NB4 (cell line): ENCODE data around the gene CASP4.

Experiments
- DNase-seq: peaks from one replicate; pipeline ENCODE4 v3.0.0; 2010; ENCODE audit warnings: low read depth
- H3K4me3 ChIP-seq: one replicate; pipeline ENCODE4 v1.5.1; 2011; ENCODE audit warnings: mild to moderate bottlenecking, low read depth, low read length, moderate library complexity
- MYC ChIP-seq: IDR thresholded peaks from 2 replicates; pipeline ENCODE4 v1.6.1; 2011; ENCODE audit warnings: low read depth, low read length
- POLR2A ChIP-seq: IDR thresholded peaks from 2 replicates; pipeline ENCODE4 v1.6.1; 2011; ENCODE audit warnings: mild to moderate bottlenecking; ENCODE audit not compliant: insufficient read length; ENCODE audit errors: extremely low read depth
- TF ChIP-seq, protein P1 (sequence below): IDR thresholded peaks from one replicate; pipeline ENCODE4 v1.5.1; 2012; ENCODE audit warnings: low read depth, low read length
- TF ChIP-seq, protein P2 (sequence below): IDR thresholded peaks from 2 replicates; pipeline ENCODE4 v1.6.1; 2011; ENCODE audit warnings: low read depth, low read length

CASP4 gene

DNA sequence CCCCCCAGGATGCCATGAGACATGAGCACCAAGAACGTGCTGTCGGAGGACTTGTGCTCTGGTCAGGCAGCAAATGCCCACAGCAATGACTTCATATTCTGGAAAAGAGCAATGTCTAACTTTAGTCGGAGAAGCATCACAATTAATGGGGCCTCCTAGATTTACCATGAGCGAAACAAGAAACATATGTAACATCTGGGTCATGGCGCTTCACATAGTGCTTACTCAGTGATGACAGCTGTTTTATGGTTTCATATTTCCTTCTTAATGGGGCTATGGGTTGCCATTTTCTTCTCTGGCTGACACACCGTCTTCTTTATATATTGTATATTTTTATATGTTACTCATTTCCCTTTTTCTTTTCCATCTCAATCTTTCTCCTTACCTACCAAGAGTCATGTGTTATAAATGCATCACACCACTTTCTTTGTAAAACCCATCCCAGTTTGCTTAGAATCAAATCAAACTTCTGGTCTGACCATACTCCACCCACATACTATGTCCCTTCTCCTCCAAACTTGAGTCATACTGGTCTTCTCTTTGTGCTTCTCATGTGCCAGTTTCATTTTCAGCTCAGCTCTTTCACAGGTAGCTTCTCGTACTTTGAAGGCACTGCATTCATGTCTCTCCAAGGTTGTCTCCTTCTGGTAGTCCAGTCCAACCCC, 60.7 kb downstream of the CASP4 start:
- TF ChIP-seq POLR2A (no peak), MYC (no peak)
- TF ChIP-seq, protein P1, sequence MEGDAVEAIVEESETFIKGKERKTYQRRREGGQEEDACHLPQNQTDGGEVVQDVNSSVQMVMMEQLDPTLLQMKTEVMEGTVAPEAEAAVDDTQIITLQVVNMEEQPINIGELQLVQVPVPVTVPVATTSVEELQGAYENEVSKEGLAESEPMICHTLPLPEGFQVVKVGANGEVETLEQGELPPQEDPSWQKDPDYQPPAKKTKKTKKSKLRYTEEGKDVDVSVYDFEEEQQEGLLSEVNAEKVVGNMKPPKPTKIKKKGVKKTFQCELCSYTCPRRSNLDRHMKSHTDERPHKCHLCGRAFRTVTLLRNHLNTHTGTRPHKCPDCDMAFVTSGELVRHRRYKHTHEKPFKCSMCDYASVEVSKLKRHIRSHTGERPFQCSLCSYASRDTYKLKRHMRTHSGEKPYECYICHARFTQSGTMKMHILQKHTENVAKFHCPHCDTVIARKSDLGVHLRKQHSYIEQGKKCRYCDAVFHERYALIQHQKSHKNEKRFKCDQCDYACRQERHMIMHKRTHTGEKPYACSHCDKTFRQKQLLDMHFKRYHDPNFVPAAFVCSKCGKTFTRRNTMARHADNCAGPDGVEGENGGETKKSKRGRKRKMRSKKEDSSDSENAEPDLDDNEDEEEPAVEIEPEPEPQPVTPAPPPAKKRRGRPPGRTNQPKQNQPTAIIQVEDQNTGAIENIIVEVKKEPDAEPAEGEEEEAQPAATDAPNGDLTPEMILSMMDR = no peak
- TF ChIP-seq, protein P2, sequence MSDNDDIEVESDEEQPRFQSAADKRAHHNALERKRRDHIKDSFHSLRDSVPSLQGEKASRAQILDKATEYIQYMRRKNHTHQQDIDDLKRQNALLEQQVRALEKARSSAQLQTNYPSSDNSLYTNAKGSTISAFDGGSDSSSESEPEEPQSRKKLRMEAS = no peak
- no peak for DNase-seq
- no peak overlapping the region for H3K4me3 ChIP-seq

DNA sequence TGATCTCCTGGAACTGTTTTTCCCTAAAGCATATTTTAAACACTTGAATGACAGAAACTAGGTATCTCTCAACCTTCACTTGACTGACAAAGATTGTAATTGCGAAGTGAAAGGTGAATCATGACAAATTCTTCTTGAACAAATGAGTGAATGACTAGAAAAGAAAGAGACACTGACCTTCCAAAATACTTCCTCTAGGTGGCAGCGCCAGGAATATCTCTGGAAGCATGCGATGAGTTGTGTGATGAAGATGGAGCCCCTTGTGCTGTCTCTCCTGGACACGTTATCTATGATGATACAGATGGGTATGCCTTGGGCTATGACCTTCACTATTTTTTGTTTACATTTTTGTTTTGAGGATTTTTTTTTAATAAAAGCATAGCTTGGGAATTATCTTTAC, 63.1 kb downstream of the CASP4 start:
- no peak for DNase-seq
- TF ChIP-seq, protein P2 = no peak
- TF ChIP-seq POLR2A = no peak
- no peak for TF ChIP-seq MYC
- TF ChIP-seq, protein P1 = no peak

DNA sequence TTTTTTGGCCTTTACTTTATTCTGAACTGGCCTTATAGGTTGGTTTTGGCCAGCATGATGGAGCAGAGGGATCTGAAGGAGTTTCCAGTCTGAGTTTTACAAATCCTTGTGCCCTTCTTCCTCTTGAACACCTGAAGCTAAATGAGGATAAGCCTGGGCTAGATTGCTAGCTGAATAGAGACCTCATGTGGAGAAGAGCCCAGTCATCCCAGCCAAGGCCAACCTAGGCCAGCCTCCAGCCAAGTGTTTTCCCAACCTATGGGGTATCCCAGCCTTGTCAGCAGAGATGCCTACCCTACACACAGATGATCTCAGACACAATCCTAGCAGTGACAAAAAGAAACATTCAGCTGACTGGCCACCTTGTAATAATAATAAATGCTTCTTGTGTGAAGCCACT, 69.1 kb downstream of the CASP4 start:
- no peak overlapping the region for H3K4me3 ChIP-seq
- TF ChIP-seq, protein P1 = no peak
- TF ChIP-seq MYC = no peak

More for the DNA sequence above, 63.1 kb downstream of the CASP4 start:
- H3K4me3 ChIP-seq = no peak overlapping the region

DNA sequence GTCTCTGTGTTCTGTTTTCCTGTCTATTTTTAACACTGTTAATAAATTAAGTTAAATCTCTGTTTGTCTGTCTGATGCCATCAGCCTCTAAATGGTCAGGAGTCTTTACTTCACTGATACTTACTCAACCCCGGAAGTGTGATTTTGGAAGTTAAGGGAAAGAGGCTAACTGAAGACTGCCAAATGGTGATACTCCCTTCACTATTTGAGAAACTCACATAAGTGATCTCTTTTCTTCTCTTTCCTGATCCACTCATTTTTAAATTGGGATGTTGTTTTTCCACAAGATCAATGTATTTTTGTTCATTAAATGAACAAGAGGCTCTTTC, 69.7 kb downstream of the CASP4 start:
- DNase-seq = no peak
- TF ChIP-seq, protein P1 = no peak
- TF ChIP-seq MYC (no peak), POLR2A (no peak)
- TF ChIP-seq, protein P2 = no peak
- H3K4me3 ChIP-seq = no peak overlapping the region

More for the DNA sequence above, 69.1 kb downstream of the CASP4 start:
- DNase-seq = no peak

DNA sequence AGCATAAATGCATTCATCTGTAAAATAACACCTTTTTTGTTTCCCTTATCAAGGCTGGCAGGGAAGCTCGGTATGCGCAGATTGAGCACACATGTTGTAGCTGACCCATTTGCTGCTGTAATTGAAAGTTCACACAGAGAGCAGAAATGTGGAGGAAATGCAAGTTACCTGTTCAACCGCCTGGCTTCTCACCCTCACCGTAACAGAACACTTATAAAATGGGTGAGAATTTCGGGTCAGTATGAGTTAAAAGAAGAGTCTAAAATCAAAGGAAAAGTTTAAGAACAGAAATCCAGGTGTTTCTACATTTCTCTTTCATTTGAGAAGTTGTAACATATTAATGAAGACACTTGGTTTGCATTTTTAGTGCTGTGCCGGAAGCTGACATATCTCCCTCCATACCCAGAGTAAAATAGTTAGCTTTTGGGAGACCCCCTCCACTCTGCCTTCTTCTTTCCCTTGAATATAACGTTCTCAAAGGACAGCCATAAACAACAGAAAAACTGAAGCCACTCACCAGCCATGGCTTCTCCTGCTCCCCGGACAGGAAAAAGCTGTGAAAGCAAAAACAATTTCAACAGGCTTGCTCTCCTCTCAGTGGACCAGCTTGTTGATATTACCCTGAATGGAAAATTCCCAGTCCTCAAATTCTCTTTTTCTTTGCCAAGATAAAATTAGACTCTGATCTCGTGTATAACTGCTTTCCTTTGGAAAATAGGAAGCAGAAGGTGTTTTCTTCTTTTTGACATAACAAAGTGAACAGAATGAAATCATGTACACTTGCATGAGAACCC, 70.3 kb downstream of the CASP4 start, which contains the start of gene CASP12:
Gene CASP12 (minus strand): TSS at position 570 of the 794 bp plus-strand sequence.
- TF ChIP-seq POLR2A (no peak), MYC (no peak)
- TF ChIP-seq, protein P1 = no peak
- TF ChIP-seq, protein P2 = no peak
- no peak for DNase-seq
- H3K4me3 ChIP-seq = no peak within 1 kb of the TSS
